ENCODE data around the gene NDUFA3. TPM values are rescaled to one million over a fixed set of nuclear protein-coding genes. Genes with fewer than 3 reads are reported as not detected.

NDUFA3 gene
- polyA plus RNA-seq, 1 donor from 2014 or later, result 21.4 TPM

DNA sequence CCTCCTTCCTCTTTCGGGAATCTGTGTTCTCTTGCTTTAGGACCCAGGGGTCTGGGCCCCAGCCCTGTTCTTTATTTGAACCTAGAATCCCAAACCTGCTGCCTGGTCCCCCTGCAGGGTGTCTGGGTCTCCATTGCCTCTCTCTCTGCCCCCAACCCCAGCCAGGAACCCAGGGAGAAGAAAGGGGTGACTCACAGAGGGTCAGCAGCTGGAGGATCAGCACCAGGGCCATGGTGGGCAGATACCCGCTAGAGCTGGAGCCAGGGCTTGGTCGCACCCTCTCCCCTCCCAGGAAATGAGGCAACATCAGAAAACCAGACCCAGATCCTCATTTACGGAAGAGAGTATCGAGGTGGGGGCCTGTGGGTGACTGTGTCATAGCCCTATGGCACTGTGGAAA lies 2.1 kb upstream of the NDUFA3 start, which contains the start of gene OSCAR:
Gene OSCAR (minus strand): TSS at position 243 of the 400 bp plus-strand sequence. CDS start 11 bp downstream, at position 232.
- TF ChIP-seq, protein P1, sequence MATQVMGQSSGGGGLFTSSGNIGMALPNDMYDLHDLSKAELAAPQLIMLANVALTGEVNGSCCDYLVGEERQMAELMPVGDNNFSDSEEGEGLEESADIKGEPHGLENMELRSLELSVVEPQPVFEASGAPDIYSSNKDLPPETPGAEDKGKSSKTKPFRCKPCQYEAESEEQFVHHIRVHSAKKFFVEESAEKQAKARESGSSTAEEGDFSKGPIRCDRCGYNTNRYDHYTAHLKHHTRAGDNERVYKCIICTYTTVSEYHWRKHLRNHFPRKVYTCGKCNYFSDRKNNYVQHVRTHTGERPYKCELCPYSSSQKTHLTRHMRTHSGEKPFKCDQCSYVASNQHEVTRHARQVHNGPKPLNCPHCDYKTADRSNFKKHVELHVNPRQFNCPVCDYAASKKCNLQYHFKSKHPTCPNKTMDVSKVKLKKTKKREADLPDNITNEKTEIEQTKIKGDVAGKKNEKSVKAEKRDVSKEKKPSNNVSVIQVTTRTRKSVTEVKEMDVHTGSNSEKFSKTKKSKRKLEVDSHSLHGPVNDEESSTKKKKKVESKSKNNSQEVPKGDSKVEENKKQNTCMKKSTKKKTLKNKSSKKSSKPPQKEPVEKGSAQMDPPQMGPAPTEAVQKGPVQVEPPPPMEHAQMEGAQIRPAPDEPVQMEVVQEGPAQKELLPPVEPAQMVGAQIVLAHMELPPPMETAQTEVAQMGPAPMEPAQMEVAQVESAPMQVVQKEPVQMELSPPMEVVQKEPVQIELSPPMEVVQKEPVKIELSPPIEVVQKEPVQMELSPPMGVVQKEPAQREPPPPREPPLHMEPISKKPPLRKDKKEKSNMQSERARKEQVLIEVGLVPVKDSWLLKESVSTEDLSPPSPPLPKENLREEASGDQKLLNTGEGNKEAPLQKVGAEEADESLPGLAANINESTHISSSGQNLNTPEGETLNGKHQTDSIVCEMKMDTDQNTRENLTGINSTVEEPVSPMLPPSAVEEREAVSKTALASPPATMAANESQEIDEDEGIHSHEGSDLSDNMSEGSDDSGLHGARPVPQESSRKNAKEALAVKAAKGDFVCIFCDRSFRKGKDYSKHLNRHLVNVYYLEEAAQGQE (IDR thresholded peaks at IDR 0.05; ENCODE audit: borderline replicate concordance), result no peak
- TF ChIP-seq EP300 (conservative IDR thresholded peaks at IDR 0.05; ENCODE audit: poor library complexity, severe bottlenecking) (no peak), RAD21 (conservative IDR thresholded peaks at IDR 0.05) (no peak), POLR2AphosphoS5 (IDR thresholded peaks at IDR 0.05) (no peak), MXI1 (conservative IDR thresholded peaks at IDR 0.05; ENCODE audit: poor library complexity, severe bottlenecking) (no peak), TAF1 (IDR thresholded peaks at IDR 0.05; ENCODE audit: low read depth) (no peak), SMC3 (conservative IDR thresholded peaks at IDR 0.05; ENCODE audit: poor library complexity) (no peak), EZH2 (IDR thresholded peaks at IDR 0.05; ENCODE audit: borderline replicate concordance, insufficient read depth, low read length, poor library complexity, severe bottlenecking) (no peak)
- H3K9me2 ChIP-seq (ENCODE audit: insufficient read depth, low read length), result no peaks in the 10 kb centered on the region
- no peaks in the 10 kb centered on the region for H3K36me3 ChIP-seq (ENCODE audit: insufficient read depth, low read length)
- no peak within 1 kb of the TSS for H3K27ac ChIP-seq (ENCODE audit: low read length)
- no peaks in the 10 kb centered on the region for H4K20me1 ChIP-seq (ENCODE audit: insufficient read depth)
- H3K9ac ChIP-seq (ENCODE audit: low read length), result no peak within 1 kb of the TSS
- H3K4me3 ChIP-seq (ENCODE audit: low read length), result no peak within 1 kb of the TSS
- H3K9me3 ChIP-seq (ENCODE audit: low read length), result no peaks in the 10 kb centered on the region
- H3K4me2 ChIP-seq (ENCODE audit: low read length), result no peak within 1 kb of the TSS
- H3F3A ChIP-seq (ENCODE audit: insufficient read depth, low read length, poor library complexity, severe bottlenecking), result no peaks in the 10 kb centered on the region
- no peak within 1 kb of the TSS for H2AFZ ChIP-seq (ENCODE audit: low read depth, low read length)
- peaks cover 16% of the 10 kb centered on the region for H3K79me2 ChIP-seq (replicated peaks; ENCODE audit: insufficient read depth, low read length)
- peaks cover 21% of the 10 kb centered on the region for H3K27me3 ChIP-seq (ENCODE audit: insufficient read depth, low read depth, low read length)

- no peak overlapping the region for H3K27ac ChIP-seq (ENCODE audit: low read length)
- H3K27me3 ChIP-seq (ENCODE audit: insufficient read depth, low read depth, low read length), result no peaks in the 10 kb centered on the region
- H4K20me1 ChIP-seq (ENCODE audit: insufficient read depth), result no peaks in the 10 kb centered on the region
- no peaks in the 10 kb centered on the region for H3K9me2 ChIP-seq (ENCODE audit: insufficient read depth, low read length)
- no peak overlapping the region for H3K4me2 ChIP-seq (ENCODE audit: low read length)
- no peak overlapping the region for H3K9ac ChIP-seq (ENCODE audit: low read length)
- H3K9me3 ChIP-seq (ENCODE audit: low read length), result no peaks in the 10 kb centered on the region
- H3K36me3 ChIP-seq (ENCODE audit: insufficient read depth, low read length), result no peaks in the 10 kb centered on the region
- H3K4me3 ChIP-seq (ENCODE audit: low read length), result no peak overlapping the region
- TF ChIP-seq MXI1 (conservative IDR thresholded peaks at IDR 0.05; ENCODE audit: poor library complexity, severe bottlenecking), result no peak
- TF ChIP-seq CTCF (IDR thresholded peaks at IDR 0.05; ENCODE audit: poor library complexity, severe bottlenecking), result no peak
- TF ChIP-seq, protein P1 (IDR thresholded peaks at IDR 0.05; ENCODE audit: borderline replicate concordance), result no peak
- no peak for TF ChIP-seq POLR2AphosphoS5 (IDR thresholded peaks at IDR 0.05)
- no peak for TF ChIP-seq SMC3 (conservative IDR thresholded peaks at IDR 0.05; ENCODE audit: poor library complexity)
- TF ChIP-seq RAD21 (conservative IDR thresholded peaks at IDR 0.05), result no peak
- no peak for TF ChIP-seq TAF1 (IDR thresholded peaks at IDR 0.05; ENCODE audit: low read depth)
- no peak for TF ChIP-seq EP300 (conservative IDR thresholded peaks at IDR 0.05; ENCODE audit: poor library complexity, severe bottlenecking)
- TF ChIP-seq EZH2 (IDR thresholded peaks at IDR 0.05; ENCODE audit: borderline replicate concordance, insufficient read depth, low read length, poor library complexity, severe bottlenecking), result no peak
- no peak overlapping the region for H2AFZ ChIP-seq (ENCODE audit: low read depth, low read length)
- H3F3A ChIP-seq (ENCODE audit: insufficient read depth, low read length, poor library complexity, severe bottlenecking), result no peaks in the 10 kb centered on the region
- H3K79me2 ChIP-seq (replicated peaks; ENCODE audit: insufficient read depth, low read length), result peaks cover 16% of the 10 kb centered on the region
These were observed 2.5 kb downstream of the NDUFA3 start for GRCh38 chr19:54104998-54105715.

Measured in neural cell (in vitro differentiated cells).